Adrenal gland (tissue), 12 donors: ENCODE results near the gene SLC2A2. TPM values are rescaled to one million over a fixed set of nuclear protein-coding genes. Genes with fewer than 3 reads are reported as not detected.

Experiments
- DNase-seq, 7 donors: peaks; one replicate each; pipeline ENCODE4 v3.0.0-alpha.2; 2019 to 2020
- H3K27ac ChIP-seq, 5 donors: fragments of 200-600 bp; sonication (generic) in 4 of 5; 1 replicate in 3 of 5; 2 replicates in 2 of 5; pipeline versions ENCODE4 v1.5.1 to v1.8.0; 2016 to 2020; ENCODE audit warnings: mild to moderate bottlenecking in 1 of 5
- H3K27me3 ChIP-seq: fragments of 200-600 bp; 2 replicates; pipeline ENCODE4 v1.8.0; 2021
- H3K36me3 ChIP-seq, 2 donors: fragments of 200-600 bp; replicated peaks in 1 of 2; 1 replicate in 1 of 2; 2 replicates in 1 of 2; pipeline versions ENCODE4 v1.5.1 to v1.8.0; 2018 to 2022
- H3K4me1 ChIP-seq, 2 donors: fragments of 200-600 bp; replicated peaks in 1 of 2; 1 replicate in 1 of 2; 2 replicates in 1 of 2; pipeline versions ENCODE4 v1.5.1 to v1.8.0; 2018 to 2021
- H3K4me3 ChIP-seq, 4 donors: fragments of 200-600 bp; sonication (generic) in 3 of 4; one replicate each; pipeline ENCODE4 v1.5.1; 2016 to 2018
- H3K9me3 ChIP-seq, 3 donors: fragments of 200-600 bp; sonication (generic) in 1 of 3; replicated peaks in 1 of 3; 1 replicate in 2 of 3; 2 replicates in 1 of 3; pipeline versions ENCODE4 v1.5.1 to v1.8.0; 2016 to 2021
- POLR2A ChIP-seq, 2 donors: fragments of 450-650 bp; IDR thresholded peaks; one replicate each; pipeline ENCODE4 v1.6.1; 2017; ENCODE audit warnings: antibody characterized with exemption in 2 of 2, mild to moderate bottlenecking in 2 of 2, moderate library complexity in 1 of 2
- WGBS, 4 donors: extraction: QIAGEN DNeasy Blood & Tissue Kit in 2 of 4; methylation state at CpG; one replicate each; pipeline versions ENCODE4 v1.1.5 to v1.1.7; 2013 to 2017; 5-methylcytosine and 5-hydroxymethylcytosine counted together
- intact Hi-C, 2 donors: fragments of 100-400 bp; cut with DNase I; formaldehyde crosslinking; loops; one replicate each; pipeline versions ENCODE4 v1.14.1 to v1.15.0; 2022 to 2023
- polyA plus RNA-seq, 3 donors: library from polyadenylated mRNA; stranded (reverse); fragments of 200-250 nt in 2 of 3; fragments of 350-450 nt in 1 of 3; fragmentation: Illumina TruSeq in 1 of 3; extraction: RNeasy Lipid Tissue Mini Kit (QIAGEN cat#74804) in 1 of 3; gene quantifications; one replicate each; pipeline ENCODE4 v1.2.3, GENCODE V29; 2013 to 2014
- total RNA-seq, 9 donors: library from RNA; depleted of rRNA in 4 of 9; stranded (reverse); fragments of >200 nt in 4 of 9; fragments of 120-200 nt in 1 of 9; fragmentation: NEBNext Ultra II Directional in 1 of 9; extraction: Animal tissue kit (Norgen Biotek cat#: 25700) in 1 of 9; gene quantifications; one replicate each; pipeline versions ENCODE4 v1.1.0 to v1.2.4, GENCODE V29; 2013 to 2023
- TF ChIP-seq, protein P1 (sequence below), 6 experiments: fragments of 450-650 bp in 4 of 6; fragments of 200-600 bp in 2 of 6; sonication (generic) in 1 of 6; IDR thresholded peaks; 1 replicate in 5 of 6; 2 replicates in 1 of 6; pipeline versions ENCODE4 v1.5.1 to v1.8.0; 2016 to 2021; ENCODE audit warnings: antibody characterized with exemption in 6 of 6, mild to moderate bottlenecking in 2 of 6, moderate library complexity in 1 of 6
- donor health status: healthy with polysubstance abuse.
- donor health status: Bipolar disorder and iron deficiency.
- donor health status: DM: yes; HTN: yes; CAD: no.
- donor health status: DM: no; HTN: no; CAD: no.
- donor health status: DM: no; HTN: no; CAD: no.
- donor health status: DM: yes; HTN: yes; CAD: no.

Gene SLC2A2
- total and polyA plus RNA-seq, 12 donors: 0.22 TPM; not detected in 11

- intact Hi-C loops: no loop called here
- Histone ChIP-seq H3K27ac (no peak overlapping the region), H3K9me3 (no peaks in the 10 kb centered on the region), H3K36me3 (no peaks in the 10 kb centered on the region), H3K27me3 (peaks cover 4% of the 10 kb centered on the region), H3K4me3 (no peak overlapping the region), H3K4me1 (no peaks in the 10 kb centered on the region)
- DNase-seq: no peak
- TF ChIP-seq, protein P1, sequence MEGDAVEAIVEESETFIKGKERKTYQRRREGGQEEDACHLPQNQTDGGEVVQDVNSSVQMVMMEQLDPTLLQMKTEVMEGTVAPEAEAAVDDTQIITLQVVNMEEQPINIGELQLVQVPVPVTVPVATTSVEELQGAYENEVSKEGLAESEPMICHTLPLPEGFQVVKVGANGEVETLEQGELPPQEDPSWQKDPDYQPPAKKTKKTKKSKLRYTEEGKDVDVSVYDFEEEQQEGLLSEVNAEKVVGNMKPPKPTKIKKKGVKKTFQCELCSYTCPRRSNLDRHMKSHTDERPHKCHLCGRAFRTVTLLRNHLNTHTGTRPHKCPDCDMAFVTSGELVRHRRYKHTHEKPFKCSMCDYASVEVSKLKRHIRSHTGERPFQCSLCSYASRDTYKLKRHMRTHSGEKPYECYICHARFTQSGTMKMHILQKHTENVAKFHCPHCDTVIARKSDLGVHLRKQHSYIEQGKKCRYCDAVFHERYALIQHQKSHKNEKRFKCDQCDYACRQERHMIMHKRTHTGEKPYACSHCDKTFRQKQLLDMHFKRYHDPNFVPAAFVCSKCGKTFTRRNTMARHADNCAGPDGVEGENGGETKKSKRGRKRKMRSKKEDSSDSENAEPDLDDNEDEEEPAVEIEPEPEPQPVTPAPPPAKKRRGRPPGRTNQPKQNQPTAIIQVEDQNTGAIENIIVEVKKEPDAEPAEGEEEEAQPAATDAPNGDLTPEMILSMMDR (IDR thresholded peaks at IDR 0.05): no peak
- no peak for TF ChIP-seq POLR2A (IDR thresholded peaks at IDR 0.05)
- 76 to 89% (median 81%) methylated on average over 2 of the region's 2 CpGs for WGBS, 4 donors
These were observed 15.2 kb downstream of the SLC2A2 start for GRCh38 chr3:171011109-171011872.

DNA sequence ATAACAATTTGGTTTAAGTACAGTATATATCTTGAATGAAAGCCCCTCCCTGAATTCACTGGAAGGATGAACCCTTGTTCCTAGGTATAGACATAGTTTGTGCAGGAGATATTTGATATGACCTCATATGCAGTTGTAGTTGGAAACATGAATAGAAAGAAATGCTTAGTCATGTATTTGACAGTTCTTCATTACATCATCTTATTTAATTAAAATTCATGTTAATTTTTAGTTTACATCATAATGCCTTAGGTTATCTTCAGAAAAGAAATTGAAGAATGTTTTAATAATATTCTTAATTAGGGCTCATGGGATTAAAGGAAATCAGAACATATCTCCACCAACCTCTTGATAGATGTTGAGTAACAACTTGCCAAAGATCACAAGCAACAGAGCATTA is 19.2 kb downstream of the SLC2A2 start:
- no peak overlapping the region for H3K27ac ChIP-seq
- peaks cover under 1% of the 10 kb centered on the region for H3K27me3 ChIP-seq
- H3K36me3 ChIP-seq: no peaks in the 10 kb centered on the region
- intact Hi-C loops: no loop called here
- H3K4me1 ChIP-seq: no peaks in the 10 kb centered on the region
- DNase-seq: no peak
- H3K4me3 ChIP-seq: no peak overlapping the region
- no peaks in the 10 kb centered on the region for H3K9me3 ChIP-seq
- TF ChIP-seq POLR2A (IDR thresholded peaks at IDR 0.05): no peak
- TF ChIP-seq, protein P1 (IDR thresholded peaks at IDR 0.05): no peak

DNA sequence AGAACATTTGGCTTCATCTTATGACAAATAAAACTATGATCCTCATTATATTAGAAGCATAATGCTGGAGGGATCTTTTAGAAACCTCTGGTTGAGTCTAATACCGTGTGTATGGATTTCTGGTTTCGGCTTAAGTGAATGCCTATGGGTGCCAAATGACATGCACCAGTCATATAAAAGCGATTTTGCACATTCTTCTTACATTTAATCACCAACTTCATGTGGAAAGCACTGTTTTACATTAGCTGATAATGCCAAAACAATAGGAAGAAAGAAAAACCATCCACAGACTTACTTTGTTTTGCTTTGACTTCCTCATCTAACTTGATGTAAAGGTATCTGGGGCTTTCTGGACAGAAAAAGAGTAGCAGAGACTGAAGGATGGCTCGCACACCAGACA is 20.9 kb downstream of the SLC2A2 start:
- WGBS, 4 donors: 87 to 91% (median 90%) methylated on average over 4 of the region's 4 CpGs

DNA sequence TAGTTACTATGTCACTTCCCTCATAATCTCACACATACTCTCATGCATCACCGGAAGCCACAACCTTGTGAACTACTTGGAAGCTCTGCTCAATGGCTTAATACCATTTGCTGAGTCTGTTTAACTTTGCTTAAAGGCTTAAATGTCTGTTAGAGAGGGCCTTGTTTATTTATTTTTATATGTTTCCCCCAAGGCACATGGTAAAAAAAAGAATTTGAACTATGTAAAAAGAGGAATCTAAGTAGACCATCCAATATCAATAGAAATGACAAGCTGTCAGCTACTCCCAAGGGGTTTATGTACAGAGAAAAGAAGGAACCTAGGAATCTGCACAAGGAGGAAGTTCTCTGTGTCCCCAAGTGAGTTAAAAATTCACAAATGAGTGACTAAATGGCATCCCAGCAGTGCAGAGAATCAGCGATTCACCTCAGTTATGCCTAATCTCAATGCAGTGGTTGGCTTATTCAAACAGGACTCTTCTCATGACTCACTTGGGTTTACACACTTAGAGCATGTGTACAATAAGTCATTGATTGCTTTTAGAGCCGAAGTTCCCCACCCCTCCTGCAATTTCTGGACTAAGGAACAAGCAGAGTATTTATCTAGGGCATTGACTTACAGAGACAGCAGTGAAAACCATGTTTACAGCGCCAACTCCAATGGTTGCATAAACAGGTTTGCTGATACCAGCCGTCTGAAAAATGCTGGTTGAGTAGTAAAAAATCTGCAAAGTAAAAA is 24.4 kb downstream of the SLC2A2 start:
- intact Hi-C loops: no loop called here
- WGBS, 4 donors: 76 to 84% (median 81%) methylated on average over 5 of the region's 5 CpGs
- no peak overlapping the region for H3K4me3 ChIP-seq
- no peak for DNase-seq
- no peaks in the 10 kb centered on the region for H3K27me3 ChIP-seq
- H3K4me1 ChIP-seq: peaks cover 0 to 8% of the 10 kb centered on the region in 2 donors
- H3K27ac ChIP-seq: no peak overlapping the region
- TF ChIP-seq, protein P1 (IDR thresholded peaks at IDR 0.05): no peak
- TF ChIP-seq POLR2A (IDR thresholded peaks at IDR 0.05): no peak
- no peaks in the 10 kb centered on the region for H3K9me3 ChIP-seq
- no peaks in the 10 kb centered on the region for H3K36me3 ChIP-seq

More for the DNA sequence above, 20.9 kb downstream of the SLC2A2 start:
- Histone ChIP-seq H3K4me1 (no peaks in the 10 kb centered on the region), H3K27ac (no peak overlapping the region), H3K27me3 (no peaks in the 10 kb centered on the region), H3K4me3 (no peak overlapping the region), H3K36me3 (no peaks in the 10 kb centered on the region), H3K9me3 (no peaks in the 10 kb centered on the region)
- intact Hi-C loops: no loop called here
- no peak for DNase-seq
- no peak for TF ChIP-seq POLR2A (IDR thresholded peaks at IDR 0.05)
- TF ChIP-seq, protein P1 (IDR thresholded peaks at IDR 0.05): no peak
